H9 (cell line): ENCODE data around the gene FXYD6. TPM values are rescaled to one million over a fixed set of nuclear protein-coding genes. Genes with fewer than 3 reads are reported as not detected.

Experiments used
- DNase-seq: peaks from one replicate; pipeline ENCODE4 v3.0.0-alpha.2; 2017
- H2AFZ ChIP-seq: one replicate; pipeline ENCODE4 v1.6.1; 2013; ENCODE audit warnings: mild to moderate bottlenecking, low read length, control low read depth, moderate library complexity
- H2AK5ac ChIP-seq: 2 replicates; pipeline ENCODE4 v1.6.1; 2013; ENCODE audit warnings: low read length, control low read depth, mixed read lengths; ENCODE audit not compliant: insufficient read length
- H2BK120ac ChIP-seq: one replicate; pipeline ENCODE4 v1.6.1; 2013; ENCODE audit warnings: low read depth, mild to moderate bottlenecking, low read length, control low read depth, inconsistent platforms; ENCODE audit not compliant: poor library complexity, severe bottlenecking
- H2BK12ac ChIP-seq: 2 replicates; pipeline ENCODE4 v1.6.1; 2013; ENCODE audit warnings: low read length, control low read depth, mixed read lengths, low read depth; ENCODE audit not compliant: insufficient read length
- H2BK15ac ChIP-seq: 2 replicates; pipeline ENCODE4 v1.6.1; 2013; ENCODE audit warnings: low read depth, low read length, control low read depth
- H2BK20ac ChIP-seq: one replicate; pipeline ENCODE4 v1.6.1; 2013; ENCODE audit warnings: low read depth, mild to moderate bottlenecking, low read length, control low read depth, inconsistent platforms; ENCODE audit not compliant: poor library complexity, severe bottlenecking
- H2BK5ac ChIP-seq: 2 replicates; pipeline ENCODE4 v1.6.1; 2013; ENCODE audit warnings: low read length, control low read depth, mixed read lengths; ENCODE audit not compliant: insufficient read length
- H3K14ac ChIP-seq: 2 replicates; pipeline ENCODE4 v1.6.1; 2013; ENCODE audit warnings: low read length, control low read depth; ENCODE audit not compliant: insufficient read depth
- H3K18ac ChIP-seq: 2 replicates; pipeline ENCODE4 v1.6.1; 2013; ENCODE audit warnings: low read depth, mild to moderate bottlenecking, mixed read lengths, low read length, control low read depth; ENCODE audit not compliant: insufficient read length
- H3K23ac ChIP-seq: 2 replicates; pipeline ENCODE4 v1.6.1; 2013; ENCODE audit warnings: low read length, control low read depth, mixed read lengths, low read depth; ENCODE audit not compliant: insufficient read length
- H3K23me2 ChIP-seq: 2 replicates; pipeline ENCODE4 v1.6.1; 2013; ENCODE audit warnings: low read depth, mild to moderate bottlenecking, mixed read lengths, low read length, control low read depth; ENCODE audit not compliant: insufficient read length, poor library complexity, severe bottlenecking
- H3K27ac ChIP-seq: 2 replicates; pipeline ENCODE4 v1.5.1; 2013; ENCODE audit warnings: low read length, control low read depth, mixed read lengths, low read depth; ENCODE audit not compliant: insufficient read length
- H3K27me3 ChIP-seq: 2 replicates; pipeline ENCODE4 v1.6.1; 2013; ENCODE audit warnings: low read length, control low read depth, inconsistent platforms; ENCODE audit not compliant: insufficient read depth
- H3K4ac ChIP-seq: 2 replicates; pipeline ENCODE4 v1.6.1; 2013; ENCODE audit warnings: low read depth, mild to moderate bottlenecking, control low read depth, inconsistent platforms, low read length, moderate library complexity
- H3K4me1 ChIP-seq: 2 replicates; pipeline ENCODE4 v1.6.1; 2013; ENCODE audit warnings: low read length, control low read depth, inconsistent platforms; ENCODE audit not compliant: insufficient read depth
- H3K4me2 ChIP-seq: 2 replicates; pipeline ENCODE4 v1.6.1; 2013; ENCODE audit warnings: low read length, control low read depth, mixed read lengths; ENCODE audit not compliant: insufficient read length, insufficient read depth
- H3K56ac ChIP-seq: 2 replicates; pipeline ENCODE4 v1.6.1; 2013; ENCODE audit warnings: low read depth, mild to moderate bottlenecking, mixed read lengths, low read length, control low read depth; ENCODE audit not compliant: insufficient read length
- H3K79me1 ChIP-seq: 2 replicates; pipeline ENCODE4 v1.6.1; 2013; ENCODE audit warnings: low read depth, mild to moderate bottlenecking, moderate library complexity, low read length, control low read depth, inconsistent platforms; ENCODE audit not compliant: insufficient read depth, poor library complexity, severe bottlenecking
- H3K79me2 ChIP-seq: 2 replicates; pipeline ENCODE4 v1.6.1; 2013; ENCODE audit warnings: low read length, control low read depth, inconsistent platforms; ENCODE audit not compliant: insufficient read depth
- H3K9ac ChIP-seq: 2 replicates; pipeline ENCODE4 v1.6.1; 2013; ENCODE audit warnings: low read length, control low read depth, mixed read lengths; ENCODE audit not compliant: insufficient read length; ENCODE audit errors: extremely low read depth
- H3K9me3 ChIP-seq: one replicate; pipeline ENCODE4 v1.6.1; 2013; ENCODE audit warnings: low read depth, low read length, inconsistent platforms; ENCODE audit not compliant: control insufficient read depth
- H3T11ph ChIP-seq: one replicate; pipeline ENCODE4 v1.6.1; 2013; ENCODE audit warnings: mild to moderate bottlenecking, low read length, control low read depth, inconsistent platforms
- H4K20me1 ChIP-seq: one replicate; pipeline ENCODE4 v1.6.1; 2013; ENCODE audit not compliant: control insufficient read depth, insufficient read length, insufficient read depth
- H4K5ac ChIP-seq: 2 replicates; pipeline ENCODE4 v1.6.1; 2013; ENCODE audit warnings: low read depth, mild to moderate bottlenecking, mixed read lengths, low read length, control low read depth; ENCODE audit not compliant: insufficient read length
- H4K8ac ChIP-seq: replicated peaks from 2 replicates; pipeline ENCODE4 v1.6.1; 2013; ENCODE audit warnings: low read length, control low read depth, mixed read lengths, low read depth; ENCODE audit not compliant: insufficient read length
- H4K91ac ChIP-seq: 2 replicates; pipeline ENCODE4 v1.6.1; 2013; ENCODE audit warnings: low read depth, mild to moderate bottlenecking, moderate library complexity, mixed read lengths, low read length, control low read depth; ENCODE audit not compliant: insufficient read length
- H3K27ac Mint-ChIP-seq, 3 experiments: 2 replicates in 2 of 3; 3 replicates in 1 of 3; pipeline ENCODE4 v1.8.0; 2020 to 2021; ENCODE audit warnings: mixed read lengths in 3 of 3, mild to moderate bottlenecking in 1 of 3, moderate library complexity in 1 of 3
- H3K27me3 Mint-ChIP-seq: 2 replicates; pipeline ENCODE4 v1.8.0; 2021; ENCODE audit warnings: low read depth, mild to moderate bottlenecking, moderate library complexity, mixed read lengths
- H3K36me3 Mint-ChIP-seq, 3 experiments: 2 replicates in 2 of 3; 3 replicates in 1 of 3; pipeline ENCODE4 v1.8.0; 2020 to 2021; ENCODE audit warnings: low read depth in 3 of 3, mixed read lengths in 3 of 3; ENCODE audit not compliant: insufficient read depth in 1 of 3
- H3K4me1 Mint-ChIP-seq, 2 experiments: 2 replicates each; pipeline ENCODE4 v1.8.0; 2020; ENCODE audit warnings: mixed read lengths in 2 of 2
- H3K4me3 Mint-ChIP-seq, 2 experiments: 2 replicates in 1 of 2; 3 replicates in 1 of 2; pipeline ENCODE4 v1.8.0; 2020 to 2021; ENCODE audit warnings: mild to moderate bottlenecking in 2 of 2, mixed read lengths in 2 of 2, moderate library complexity in 1 of 2
- H3K9me3 Mint-ChIP-seq, 2 experiments: 2 replicates in 1 of 2; 3 replicates in 1 of 2; pipeline ENCODE4 v1.8.0; 2020; ENCODE audit warnings: mild to moderate bottlenecking in 2 of 2, mixed read lengths in 2 of 2, moderate library complexity in 1 of 2
- CTCF ChIP-seq: fragments of 200-600 bp; sonication (generic); conservative IDR thresholded peaks from 3 replicates; pipeline ENCODE4 v1.8.0; 2021; ENCODE audit warnings: antibody characterized with exemption, mild to moderate bottlenecking
- WGBS: extraction: QIAGEN DNeasy Blood & Tissue Kit; methylation state at CpG from one replicate; pipeline ENCODE4 v1.1.7; 2013; ENCODE audit warnings: missing lambda C conversion rate, low lambda C conversion rate, mixed read lengths; ENCODE audit not compliant: insufficient read length; ENCODE audit errors: extremely low coverage; 5-methylcytosine and 5-hydroxymethylcytosine counted together
- total RNA-seq: library from RNA; stranded (reverse); gene quantifications from 2 replicates; pipeline ENCODE4 v1.2.1, GENCODE V29; 2021

The FXYD6 gene
- total RNA-seq, 1 experiment from 2014 or later: 18.3 TPM

- no peak overlapping the region for H4K8ac ChIP-seq
- H2BK120ac ChIP-seq: no peak overlapping the region
- H3K56ac ChIP-seq: no peak overlapping the region
- H3K4ac ChIP-seq: no peak overlapping the region
- TF ChIP-seq CTCF: no peak
- no peaks in the 10 kb centered on the region for H4K20me1 ChIP-seq
- no peak overlapping the region for H3K27ac Mint-ChIP-seq
- DNase-seq: peak; percentile 19
- no peak overlapping the region for H2BK12ac ChIP-seq
- no peaks in the 10 kb centered on the region for H3K79me2 ChIP-seq
- H3K79me1 ChIP-seq: no peaks in the 10 kb centered on the region
- H3K9ac ChIP-seq: no peak overlapping the region
- H3K4me2 ChIP-seq: no peak overlapping the region
- H4K91ac ChIP-seq: no peak overlapping the region
- H3K14ac ChIP-seq: no peak overlapping the region
- H2AK5ac ChIP-seq: no peak overlapping the region
- H3K9me3 ChIP-seq: no peaks in the 10 kb centered on the region
- H3K27me3 Mint-ChIP-seq: peaks cover 17% of the 10 kb centered on the region
- H3T11ph ChIP-seq: no peak overlapping the region
- H3K4me1 ChIP-seq: no peaks in the 10 kb centered on the region
- WGBS: no CpG with 5 or more reads among the region's 9 CpGs
- no peak overlapping the region for H3K23ac ChIP-seq
- no peak overlapping the region for H2AFZ ChIP-seq
- H3K4me3 Mint-ChIP-seq: no peak overlapping the region
- H2BK5ac ChIP-seq: no peak overlapping the region
- no peaks in the 10 kb centered on the region for H3K27me3 ChIP-seq
- no peak overlapping the region for H4K5ac ChIP-seq
- H3K4me1 Mint-ChIP-seq: peaks cover 0 to 8% of the 10 kb centered on the region in 2 experiments
- H3K9me3 Mint-ChIP-seq: no peaks in the 10 kb centered on the region
- no peaks in the 10 kb centered on the region for H3K36me3 Mint-ChIP-seq
- no peak overlapping the region for H2BK20ac ChIP-seq
- no peak overlapping the region for H2BK15ac ChIP-seq
- no peaks in the 10 kb centered on the region for H3K23me2 ChIP-seq
- no peak overlapping the region for H3K27ac ChIP-seq
- no peak overlapping the region for H3K18ac ChIP-seq
Measured at GRCh38 chr11:117915672-117916235, 39.3 kb upstream of the FXYD6 start.
